Measurements from ENCODE around the gene CCDC24.

Gene CCDC24

GRCh38 chr1:43963006-43963405 lies 28.4 kb upstream of the CCDC24 start:
- no peak for DNase-seq (ENCODE audit: low read depth)

GRCh38 chr1:43963890-43964289 lies 27.5 kb upstream of the CCDC24 start:
- no peak for DNase-seq (ENCODE audit: low read depth)

GRCh38 chr1:43965316-43965715 lies 26.1 kb upstream of the CCDC24 start:
- no peak for DNase-seq (ENCODE audit: low read depth)

- no peak for DNase-seq (ENCODE audit: low read depth)
Observed at GRCh38 chr1:43968348-43968948, 23.0 kb upstream of the CCDC24 start.

- DNase-seq (ENCODE audit: low read depth) = no peak
Observed at GRCh38 chr1:43969416-43969745, 22.0 kb upstream of the CCDC24 start.

GRCh38 chr1:43969746-43970466 lies 21.5 kb upstream of the CCDC24 start, which contains the start of gene DPH2:
Gene DPH2, plus strand, starts transcription at chr1:43970010. Its CDS starts 166 bp downstream, at chr1:43970176.
- peak; percentile 93 for DNase-seq (ENCODE audit: low read depth)

- DNase-seq (ENCODE audit: low read depth) = no peak
Observed at GRCh38 chr1:43970502-43970901, 20.9 kb upstream of the CCDC24 start.

GRCh38 chr1:43970911-43971310 lies 20.5 kb upstream of the CCDC24 start:
- DNase-seq (ENCODE audit: low read depth) = no peak

- DNase-seq (ENCODE audit: low read depth) = no peak
Observed at GRCh38 chr1:43971336-43971980, 19.9 kb upstream of the CCDC24 start.

- DNase-seq (ENCODE audit: low read depth) = no peak
Observed at GRCh38 chr1:43973981-43974442, 17.4 kb upstream of the CCDC24 start.

GRCh38 chr1:43974443-43975248 lies 16.8 kb upstream of the CCDC24 start, which contains the start of gene ATP6V0B:
Gene ATP6V0B, plus strand, starts transcription at chr1:43974960. Its CDS starts 81 bp downstream, at chr1:43975041.
- peak; percentile 93 for DNase-seq (ENCODE audit: low read depth)

GRCh38 chr1:43975249-43975961 lies 16.0 kb upstream of the CCDC24 start:
- no peak for DNase-seq (ENCODE audit: low read depth)

- DNase-seq (ENCODE audit: low read depth) = no peak
Observed at GRCh38 chr1:43976045-43976444, 15.4 kb upstream of the CCDC24 start.

- no peak for DNase-seq (ENCODE audit: low read depth)
Observed at GRCh38 chr1:43976890-43977289, 14.5 kb upstream of the CCDC24 start.

GRCh38 chr1:43977376-43978263 lies 13.8 kb upstream of the CCDC24 start:
- no peak for DNase-seq (ENCODE audit: low read depth)

GRCh38 chr1:43978264-43978550 lies 13.2 kb upstream of the CCDC24 start:
- no peak for DNase-seq (ENCODE audit: low read depth)

GRCh38 chr1:43978551-43979260 lies 12.7 kb upstream of the CCDC24 start, which contains the start of gene B4GALT2:
Gene B4GALT2, plus strand, starts transcription at chr1:43979210. Its CDS starts 1,951 bp downstream, at chr1:43981161.
- DNase-seq (ENCODE audit: low read depth) = no peak

GRCh38 chr1:43979261-43979527 lies 12.2 kb upstream of the CCDC24 start:
- no peak for DNase-seq (ENCODE audit: low read depth)

- no peak for DNase-seq (ENCODE audit: low read depth)
Observed at GRCh38 chr1:43979528-43980254, 11.7 kb upstream of the CCDC24 start.
